ENCODE data around the gene KLC3.
A peak's percentile ranks its signal among the peaks of the same experiment; 100 is the strongest.

Gene KLC3

GRCh38 chr19:45368127-45368526 is 27.6 kb downstream of the KLC3 start:
- DNase-seq (ENCODE audit: extremely low read depth in 1 of 2, low read depth in 1 of 2), result no peak

DNA sequence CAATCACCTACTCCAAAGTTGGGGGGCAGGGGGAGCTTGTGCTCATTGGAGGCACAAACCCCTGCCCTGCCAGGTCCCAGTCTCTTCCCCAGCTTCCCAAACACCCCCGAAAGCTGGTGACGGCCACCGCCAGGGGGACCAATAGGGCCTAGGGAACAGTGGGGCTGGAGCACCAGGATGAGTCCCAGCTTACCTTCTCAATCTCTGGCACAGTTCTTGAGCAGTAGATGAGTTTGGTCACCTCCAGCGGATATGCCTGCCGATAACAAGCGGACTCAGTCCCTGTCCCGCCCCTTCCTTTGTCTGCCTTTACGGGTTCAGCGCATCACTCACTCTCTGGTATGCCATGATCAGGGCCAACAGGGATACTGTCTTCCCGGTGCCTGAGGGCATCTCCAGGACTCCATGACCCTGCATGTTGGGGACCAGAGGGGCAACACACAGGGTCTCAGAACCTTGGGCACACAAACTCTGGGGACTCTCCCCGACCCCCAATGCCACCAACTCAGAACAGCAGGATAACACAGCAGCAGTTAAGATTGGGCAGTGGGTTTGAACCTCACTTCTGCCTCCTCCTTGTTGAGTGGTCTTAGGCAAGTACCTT is 28.3 kb downstream of the KLC3 start:
- no peak for DNase-seq (ENCODE audit: extremely low read depth in 1 of 2, low read depth in 1 of 2)

DNA sequence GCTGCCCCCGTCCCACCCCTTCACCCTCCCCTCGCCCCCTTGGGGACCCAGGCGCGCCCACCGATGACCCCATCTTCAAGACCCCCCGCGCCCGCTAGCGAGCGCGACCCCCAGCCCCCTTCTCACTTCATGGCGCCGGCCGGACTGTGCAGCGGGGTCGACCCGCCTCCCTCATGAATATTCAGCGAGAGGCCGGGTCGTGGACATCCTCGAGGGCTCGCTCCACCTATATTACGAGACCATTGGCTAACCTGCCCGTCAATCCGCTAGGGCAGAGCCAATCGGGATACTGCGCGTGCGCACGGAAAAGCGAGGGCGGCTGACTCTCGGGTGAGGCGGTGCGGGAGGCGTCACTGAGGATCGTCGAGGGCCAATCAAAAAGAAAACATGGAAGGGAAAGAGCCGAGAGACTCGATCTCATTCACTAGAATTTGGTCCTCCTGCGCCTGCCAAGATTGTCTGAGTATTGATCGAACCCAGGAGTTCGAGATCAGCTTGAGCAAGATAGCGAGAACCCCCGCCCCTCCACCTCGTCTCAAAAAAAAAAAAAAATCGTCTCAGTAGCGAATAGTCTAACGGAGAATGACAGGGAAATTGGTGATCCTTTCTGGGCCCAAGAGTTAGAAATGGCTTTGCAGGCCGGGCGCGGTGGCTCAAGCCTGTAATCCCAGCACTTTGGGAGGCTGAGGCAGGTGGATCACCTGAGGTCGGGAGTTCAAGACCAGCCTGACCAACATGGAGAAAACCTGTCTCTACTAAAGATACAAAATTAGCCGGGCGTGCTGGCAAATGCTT is 30.1 kb downstream of the KLC3 start, which contains the start of gene ERCC2:
TSS of gene ERCC2 (minus strand) at position 164 of the 795 bp plus-strand sequence. CDS start at position 131, 33 bp downstream.
- DNase-seq (ENCODE audit: extremely low read depth in 1 of 2, low read depth in 1 of 2), result peak; percentile 99

DNA sequence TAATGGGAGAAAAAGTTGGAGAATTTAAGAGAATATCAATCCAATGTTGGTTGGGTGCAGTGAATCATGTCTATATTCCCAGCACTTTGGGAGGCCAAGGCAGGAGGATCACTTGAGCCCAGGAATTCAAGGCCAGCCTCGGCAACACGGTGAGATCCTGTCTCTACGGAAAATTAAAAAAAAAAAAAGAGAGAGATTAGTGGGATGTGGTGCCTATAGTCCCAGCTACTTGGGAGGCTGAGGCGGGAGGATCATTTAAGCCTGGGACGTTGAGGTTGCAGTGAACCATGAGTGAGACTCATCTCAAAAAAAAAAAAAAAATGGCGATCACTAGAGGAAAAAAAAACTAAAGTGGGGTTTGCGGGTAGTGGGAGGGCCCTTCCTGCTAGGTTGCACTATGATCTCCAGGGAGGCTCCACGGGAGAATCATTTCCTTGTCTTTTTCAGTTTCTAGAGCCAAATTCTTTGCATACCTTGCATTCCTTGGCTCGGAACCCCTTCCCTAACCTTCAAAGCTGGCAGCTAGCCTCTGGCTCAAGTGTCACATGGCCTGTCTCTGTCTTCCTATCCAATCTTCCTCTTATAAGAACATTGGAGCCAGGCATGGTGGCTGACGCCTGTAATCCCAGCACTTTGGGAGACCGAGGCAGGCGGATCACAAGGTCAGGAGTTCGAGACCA is 35.6 kb downstream of the KLC3 start:
- no peak for DNase-seq (ENCODE audit: extremely low read depth in 1 of 2, low read depth in 1 of 2)

DNA sequence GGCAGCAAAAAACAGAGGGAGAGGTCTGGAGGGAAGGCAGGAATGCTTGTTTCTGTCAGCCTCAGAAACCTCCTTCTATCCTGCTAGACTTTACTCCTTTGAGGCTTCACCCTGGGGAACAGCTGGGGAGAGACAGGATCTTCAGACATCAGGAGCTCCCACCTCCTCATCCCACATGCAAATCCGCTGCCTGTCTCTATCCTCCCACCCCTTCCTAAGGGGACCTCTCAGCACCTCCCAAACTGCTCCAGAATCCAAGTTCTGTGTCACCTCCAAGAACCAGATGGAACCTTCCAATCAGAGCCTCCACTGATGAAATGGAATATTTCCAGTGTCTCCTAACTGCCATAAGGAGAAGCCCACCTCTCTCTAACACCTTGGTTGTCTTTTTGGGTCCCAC is 39.6 kb downstream of the KLC3 start:
- DNase-seq (ENCODE audit: extremely low read depth in 1 of 2, low read depth in 1 of 2), result no peak

DNA sequence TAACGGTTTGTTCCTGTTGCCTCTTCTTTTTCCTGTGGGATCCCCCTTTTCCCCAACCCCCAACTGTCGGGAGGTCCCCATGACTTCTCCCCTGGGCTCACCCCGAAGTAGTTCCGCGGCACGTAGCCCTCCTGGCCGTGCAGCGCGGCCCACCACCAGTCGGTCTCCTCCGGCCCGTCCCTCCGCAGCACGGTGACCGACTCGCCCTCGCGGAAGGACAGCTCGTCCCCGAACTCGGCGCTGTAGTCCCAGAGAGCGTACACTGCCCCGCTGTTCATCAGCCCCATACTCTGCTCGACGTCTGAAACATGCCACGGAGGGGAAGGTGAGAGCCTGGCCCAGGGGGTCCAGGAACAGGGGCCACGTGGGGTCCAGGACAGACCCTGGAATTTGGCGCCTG is 41.9 kb downstream of the KLC3 start:
- DNase-seq (ENCODE audit: extremely low read depth in 1 of 2, low read depth in 1 of 2), result no peak

- DNase-seq (ENCODE audit: extremely low read depth in 1 of 2, low read depth in 1 of 2), result no peak
Observed at GRCh38 chr19:45385392-45386221, 45.1 kb downstream of the KLC3 start.

GRCh38 chr19:45391346-45391745 is 50.8 kb downstream of the KLC3 start:
- no peak for DNase-seq (ENCODE audit: extremely low read depth in 1 of 2, low read depth in 1 of 2)

GRCh38 chr19:45391871-45392665 is 51.5 kb downstream of the KLC3 start:
- no peak for DNase-seq (ENCODE audit: extremely low read depth in 1 of 2, low read depth in 1 of 2)

GRCh38 chr19:45395821-45396617 is 55.5 kb downstream of the KLC3 start:
- DNase-seq (ENCODE audit: extremely low read depth in 1 of 2, low read depth in 1 of 2), result no peak

DNA sequence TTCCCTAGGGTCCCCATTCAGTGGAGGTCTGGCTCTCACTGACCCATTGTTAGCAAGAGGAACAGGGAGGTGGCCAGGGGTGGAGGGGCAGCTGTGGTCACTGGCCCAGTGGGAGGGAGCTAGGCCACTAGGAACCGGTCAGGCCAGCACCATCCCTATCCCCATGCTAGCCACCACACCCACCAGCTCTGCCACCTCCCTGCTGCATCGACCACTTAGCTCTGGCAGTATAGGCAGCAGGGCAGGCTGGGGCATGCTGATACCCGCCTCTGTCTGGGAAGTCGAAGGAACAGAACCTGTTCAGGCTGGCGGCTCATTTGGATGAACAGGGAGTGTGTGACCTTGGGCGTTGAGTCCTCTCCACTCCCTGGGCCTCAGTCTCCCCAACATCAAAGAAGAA is 59.6 kb downstream of the KLC3 start:
- DNase-seq (ENCODE audit: extremely low read depth in 1 of 2, low read depth in 1 of 2), result no peak

Data from activated CD8-positive, alpha-beta memory T cell treated with anti-CD3 and anti-CD28 coated beads for 1 hour (primary cell).